ENCODE results near the gene NRCAM.

NRCAM gene

DNA sequence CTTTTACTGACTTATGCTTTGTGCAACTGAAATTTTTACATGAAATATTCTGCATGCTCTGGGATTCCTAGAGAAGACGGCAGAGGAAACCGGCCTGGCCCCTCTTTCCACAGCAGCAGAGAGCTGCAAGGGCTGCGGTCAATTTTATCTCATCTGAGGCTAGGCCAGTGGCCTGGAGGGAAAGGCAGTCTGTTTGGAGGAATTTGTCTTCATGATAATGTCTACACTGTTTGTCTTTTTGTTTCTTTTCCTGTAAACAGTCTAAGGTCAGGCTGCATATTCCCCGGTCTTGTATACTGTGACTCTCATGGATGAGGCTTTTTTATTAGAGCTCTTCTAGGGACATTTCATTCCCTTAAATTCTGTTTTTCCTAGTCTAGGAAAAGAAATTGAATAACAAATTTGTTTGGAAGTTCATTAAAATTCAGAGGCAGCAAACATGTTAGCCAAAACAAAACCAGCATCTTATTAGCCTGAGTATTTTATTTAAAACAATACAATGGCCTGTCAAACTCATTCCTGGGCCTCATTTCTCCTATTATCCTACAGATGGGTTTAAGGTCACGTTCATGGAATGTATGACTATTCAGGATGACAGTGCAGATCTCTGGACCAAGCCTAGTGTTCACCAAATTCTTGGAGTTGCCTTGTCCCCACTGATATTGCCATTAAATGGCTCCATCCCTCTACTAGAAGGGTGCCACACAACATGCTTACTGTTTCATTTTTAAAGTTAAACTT is 352.5 kb downstream of the NRCAM start:
- DNase-seq = no peak
- in situ Hi-C loops (cut with MboI; ENCODE audit: low pct_unique_long_range_greater_than_20kb, low sequenced_read_pairs) = no loop called here

DNA sequence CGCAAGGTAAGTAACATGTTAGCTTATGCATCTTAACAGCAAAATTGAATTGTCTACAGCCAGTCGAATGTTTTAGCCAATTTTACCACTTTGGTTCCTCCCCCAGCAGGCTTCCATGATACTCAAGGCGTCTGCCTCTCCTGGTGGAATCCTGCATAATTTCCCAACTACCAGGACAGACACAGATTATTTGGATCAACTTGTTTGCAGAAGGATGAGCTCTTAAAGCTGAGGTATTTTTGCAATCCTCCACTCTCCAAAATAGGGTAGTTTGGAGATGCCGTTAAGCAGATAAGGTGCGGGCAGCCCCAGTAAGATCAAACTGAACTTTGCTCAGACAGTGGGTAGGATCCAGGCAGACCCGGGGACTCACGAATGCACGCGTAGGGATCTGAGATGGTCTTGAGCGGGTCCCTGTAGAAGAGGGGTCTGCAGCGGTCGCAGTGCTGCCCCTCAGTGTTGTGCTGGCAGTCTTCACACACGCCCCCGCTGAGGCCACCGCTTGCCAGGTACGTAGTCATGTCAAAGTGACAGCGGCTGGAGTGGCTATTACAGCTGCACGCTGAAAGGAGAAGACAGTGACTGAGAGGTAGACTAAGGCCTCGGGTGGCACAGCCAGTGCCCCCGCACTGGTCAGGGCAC is 353.4 kb downstream of the NRCAM start:
- DNase-seq = no peak
- in situ Hi-C loops (cut with MboI; ENCODE audit: low pct_unique_long_range_greater_than_20kb, low sequenced_read_pairs) = no loop called here

DNA sequence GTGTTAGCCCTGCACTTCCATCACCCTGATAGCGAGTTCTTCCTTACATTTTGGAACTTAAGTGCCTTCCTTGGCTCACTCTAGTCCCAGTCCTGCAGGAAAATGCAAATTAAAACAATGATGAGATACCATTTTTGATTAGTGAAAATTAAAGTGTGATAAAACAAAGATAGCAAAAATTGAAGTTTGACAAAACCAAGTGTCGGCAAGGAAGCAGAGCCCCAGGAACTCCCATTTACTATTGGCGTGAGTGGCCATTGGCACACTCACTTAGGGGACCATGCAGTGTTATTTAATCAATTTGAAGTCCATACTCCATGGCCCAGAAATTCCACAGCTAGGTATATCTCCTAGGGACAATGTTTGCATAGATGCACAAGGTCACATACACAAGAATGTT is 354.5 kb downstream of the NRCAM start:
- no peak for DNase-seq
- in situ Hi-C loops (cut with MboI; ENCODE audit: low pct_unique_long_range_greater_than_20kb, low sequenced_read_pairs) = no loop called here

DNA sequence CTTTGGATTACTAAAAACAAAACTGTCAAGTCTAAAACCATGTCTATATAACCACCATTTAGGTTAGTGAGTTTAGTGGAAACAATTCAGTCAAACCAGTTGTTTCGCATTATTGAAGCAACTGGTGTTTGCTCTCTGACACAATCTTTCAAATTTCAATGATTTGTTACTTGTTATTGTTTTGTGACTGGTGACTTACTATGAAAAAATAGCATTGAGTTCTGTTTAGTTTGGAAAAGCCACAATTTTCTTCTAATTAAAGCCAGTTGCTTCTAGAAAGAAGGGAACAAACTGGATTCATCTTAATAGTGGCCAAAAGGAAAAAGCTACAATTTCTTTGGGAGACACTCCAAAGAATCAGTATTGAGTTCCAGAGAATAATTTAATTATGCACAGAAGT is 356.5 kb downstream of the NRCAM start:
- DNase-seq = no peak
- in situ Hi-C loops (cut with MboI; ENCODE audit: low pct_unique_long_range_greater_than_20kb, low sequenced_read_pairs) = no loop called here

DNA sequence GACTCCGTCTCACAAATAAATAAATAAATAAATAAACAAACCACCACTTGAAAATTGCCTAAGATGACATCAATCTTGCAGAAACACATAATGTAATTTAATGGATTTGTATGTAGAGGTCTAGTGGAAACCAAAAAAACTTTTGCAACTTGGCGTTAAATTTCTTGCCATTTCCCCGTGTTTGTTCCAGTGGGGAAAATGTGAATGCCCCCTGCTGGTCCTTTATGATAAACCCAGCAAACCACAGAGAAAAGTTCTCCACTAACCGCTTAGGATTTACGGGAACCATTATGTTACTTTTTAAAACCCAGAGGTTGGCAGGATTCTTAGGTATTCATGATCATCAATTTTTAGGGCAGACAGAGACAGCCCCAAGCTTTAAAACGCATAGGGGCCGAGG is 358.5 kb downstream of the NRCAM start:
- in situ Hi-C loops (cut with MboI; ENCODE audit: low pct_unique_long_range_greater_than_20kb, low sequenced_read_pairs) = no loop called here
- peak; percentile 58 for DNase-seq
